Measurements from ENCODE around the gene KIAA0930.

The KIAA0930 gene

DNA sequence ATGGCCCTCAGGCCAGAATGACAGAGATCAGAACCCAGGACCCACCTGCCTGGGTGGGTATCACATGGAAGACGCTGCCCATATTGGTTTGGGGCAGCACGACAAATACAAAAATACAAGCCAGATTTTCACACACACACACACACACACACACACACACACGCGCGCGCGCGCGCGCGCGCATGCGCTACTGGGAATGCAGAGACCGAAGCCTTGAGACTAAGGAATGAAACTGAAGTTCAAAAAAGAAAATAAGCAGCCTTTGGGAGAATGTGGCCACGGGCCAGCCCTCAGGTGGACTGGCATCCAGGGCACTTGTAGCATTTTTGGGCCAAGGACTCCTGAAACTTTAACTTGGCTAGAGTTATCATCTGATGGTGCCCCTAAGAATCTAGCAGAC lies 98.3 kb downstream of the KIAA0930 start:
- Histone ChIP-seq H3K9me3 (ENCODE audit: control insufficient read depth, low read length) (no peaks in the 10 kb centered on the region), H3K36me3 (ENCODE audit: control insufficient read depth, insufficient read depth, low read length) (no peaks in the 10 kb centered on the region), H3K27ac (ENCODE audit: insufficient read depth, low read depth, low read length, poor library complexity, severe bottlenecking) (no peak overlapping the region), H3K27me3 (ENCODE audit: control insufficient read depth, insufficient read depth, low read length, poor library complexity, severe bottlenecking) (no peaks in the 10 kb centered on the region), H3K4me1 (ENCODE audit: control insufficient read depth, insufficient read depth, low read length) (no peaks in the 10 kb centered on the region), H3K4me3 (ENCODE audit: insufficient read depth, low read depth, low read length) (no peak overlapping the region)
- WGBS, 2 experiments, result 76 to 80% methylated on average over 15 of the region's 15 CpGs
